Activated naive CD8-positive, alpha-beta T cell treated with anti-CD3 and anti-CD28 coated beads, Interleukin-2, amount 50 U/mL, for 24 hours (primary cell): Measurements from ENCODE around the gene PROM2.

Experiments
- ATAC-seq: fragments of 150-1000 bp; cut with Tn5 transposase; one replicate; pipeline ENCODE4 v1.10.0; 2021
- DNase-seq: peaks from one replicate; pipeline ENCODE4 v3.0.0; 2021
- H3K27ac Mint-ChIP-seq: one replicate; pipeline ENCODE4 v1.8.0; 2021; ENCODE audit warnings: mild to moderate bottlenecking, mixed read lengths
- H3K27me3 Mint-ChIP-seq: one replicate; pipeline ENCODE4 v1.8.0; 2021; ENCODE audit warnings: mixed read lengths
- H3K36me3 Mint-ChIP-seq: one replicate; pipeline ENCODE4 v1.8.0; 2021; ENCODE audit warnings: low read depth, mixed read lengths
- H3K4me1 Mint-ChIP-seq: one replicate; pipeline ENCODE4 v1.8.0; 2021; ENCODE audit warnings: mixed read lengths
- H3K4me3 Mint-ChIP-seq: one replicate; pipeline ENCODE4 v1.8.0; 2021; ENCODE audit warnings: mild to moderate bottlenecking, moderate library complexity, mixed read lengths
- H3K9me3 Mint-ChIP-seq: one replicate; pipeline ENCODE4 v1.8.0; 2021; ENCODE audit warnings: mixed read lengths

PROM2 gene

DNA sequence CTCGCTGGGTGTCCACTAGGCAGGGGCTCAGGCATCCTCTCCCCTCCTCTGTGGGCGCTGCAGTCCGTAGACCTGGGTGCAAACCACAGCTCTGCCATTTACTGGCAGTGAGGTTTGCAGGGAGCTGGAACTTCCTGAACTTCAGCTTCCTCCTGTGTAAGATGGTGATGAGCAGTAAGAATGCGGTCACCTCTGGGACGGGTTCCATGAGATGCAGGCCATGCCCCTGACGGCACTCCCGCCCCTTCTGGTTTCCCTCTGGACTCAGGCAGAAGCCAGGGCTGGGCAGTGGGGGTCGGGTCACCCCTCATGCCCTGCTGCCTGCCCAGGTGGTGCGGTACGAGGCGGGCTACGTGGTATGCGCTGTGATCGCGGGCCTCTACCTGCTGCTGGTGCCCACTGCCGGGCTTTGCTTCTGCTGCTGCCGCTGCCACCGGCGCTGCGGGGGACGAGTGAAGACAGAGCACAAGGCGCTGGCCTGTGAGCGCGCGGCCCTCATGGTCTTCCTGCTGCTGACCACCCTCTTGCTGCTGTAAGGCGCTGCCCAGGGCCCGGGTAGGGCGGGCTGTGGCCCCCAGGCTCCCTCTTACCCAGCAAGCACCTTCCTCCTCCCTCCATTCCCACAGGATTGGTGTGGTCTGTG lies 1.5 kb downstream of the PROM2 start:
- H3K27me3 Mint-ChIP-seq = no peaks in the 10 kb centered on the region
- DNase-seq (no peak), ATAC-seq (no peak)
- H3K9me3 Mint-ChIP-seq = no peaks in the 10 kb centered on the region
- H3K27ac Mint-ChIP-seq = no peak overlapping the region
- H3K4me1 Mint-ChIP-seq = no peaks in the 10 kb centered on the region
- H3K36me3 Mint-ChIP-seq = no peaks in the 10 kb centered on the region
- H3K4me3 Mint-ChIP-seq = no peak overlapping the region

DNA sequence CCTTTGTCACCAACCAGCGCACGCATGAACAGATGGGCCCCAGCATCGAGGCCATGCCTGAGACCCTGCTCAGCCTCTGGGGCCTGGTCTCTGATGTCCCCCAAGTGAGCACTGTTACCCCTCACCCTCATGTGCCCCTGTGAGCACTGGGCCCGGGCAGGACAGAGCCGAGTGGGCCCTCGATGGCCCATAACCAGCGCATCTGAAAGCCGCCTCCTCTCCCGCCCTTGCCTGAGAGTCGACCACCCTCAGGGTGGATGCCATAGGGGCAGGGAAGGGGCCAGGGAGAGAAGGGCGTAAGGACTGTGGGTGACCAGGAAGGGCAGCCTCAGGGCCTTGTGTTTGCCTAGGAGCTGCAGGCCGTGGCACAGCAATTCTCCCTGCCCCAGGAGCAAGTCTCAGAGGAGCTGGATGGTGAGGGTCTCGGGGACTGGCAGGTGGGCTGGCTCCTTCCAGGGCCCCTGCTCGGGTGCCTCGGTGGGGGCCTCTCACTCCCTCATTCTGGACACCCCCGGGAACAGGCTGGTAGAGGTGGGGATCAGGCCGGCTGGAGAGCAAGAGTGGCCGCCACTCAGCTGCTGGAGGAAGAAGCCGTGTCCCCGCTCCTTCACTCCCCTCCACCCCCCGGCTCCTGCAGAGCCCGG lies 2.1 kb downstream of the PROM2 start:
- no peak overlapping the region for H3K4me3 Mint-ChIP-seq
- no peaks in the 10 kb centered on the region for H3K4me1 Mint-ChIP-seq
- H3K36me3 Mint-ChIP-seq = no peaks in the 10 kb centered on the region
- H3K9me3 Mint-ChIP-seq = no peaks in the 10 kb centered on the region
- DNase-seq (no peak), ATAC-seq (no peak)
- H3K27ac Mint-ChIP-seq = no peak overlapping the region
- no peaks in the 10 kb centered on the region for H3K27me3 Mint-ChIP-seq

- H3K4me1 Mint-ChIP-seq = no peaks in the 10 kb centered on the region
- DNase-seq (no peak), ATAC-seq (no peak)
- no peak overlapping the region for H3K27ac Mint-ChIP-seq
- no peaks in the 10 kb centered on the region for H3K36me3 Mint-ChIP-seq
- H3K4me3 Mint-ChIP-seq = no peak overlapping the region
- H3K9me3 Mint-ChIP-seq = no peaks in the 10 kb centered on the region
- no peaks in the 10 kb centered on the region for H3K27me3 Mint-ChIP-seq
These were observed 2.6 kb downstream of the PROM2 start for GRCh38 chr2:95276888-95277245.

DNA sequence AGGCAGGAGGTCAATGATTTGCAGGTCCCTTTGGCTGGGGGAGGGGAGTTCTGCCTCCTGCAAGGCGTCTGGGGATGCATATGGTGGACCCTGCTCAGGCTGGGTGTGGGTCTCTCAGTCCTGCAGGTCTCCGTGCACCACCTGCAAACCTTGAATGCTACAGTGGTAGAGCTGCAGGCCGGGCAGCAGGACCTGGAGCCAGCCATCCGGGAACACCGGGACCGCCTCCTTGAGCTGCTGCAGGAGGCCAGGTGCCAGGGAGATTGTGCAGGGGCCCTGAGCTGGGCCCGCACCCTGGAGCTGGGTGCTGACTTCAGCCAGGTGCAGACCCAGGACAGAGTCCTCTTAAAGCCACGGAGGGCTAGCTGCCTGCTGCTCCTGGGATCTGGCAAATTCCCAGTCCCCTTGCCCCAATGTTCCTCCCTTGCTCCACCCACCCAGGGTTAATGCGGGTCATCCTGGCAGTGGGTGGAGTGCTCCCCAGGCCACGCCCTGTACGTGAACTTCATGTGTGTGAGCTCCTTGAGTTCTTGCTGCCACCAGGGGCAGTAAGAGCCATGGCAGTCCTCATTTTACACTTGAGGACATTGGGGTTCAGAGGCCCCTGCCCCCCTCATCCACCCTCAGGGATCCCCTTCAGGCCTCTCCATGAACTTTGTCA lies 3.1 kb downstream of the PROM2 start:
- H3K9me3 Mint-ChIP-seq = no peaks in the 10 kb centered on the region
- no peaks in the 10 kb centered on the region for H3K27me3 Mint-ChIP-seq
- no peaks in the 10 kb centered on the region for H3K36me3 Mint-ChIP-seq
- no peak overlapping the region for H3K4me3 Mint-ChIP-seq
- no peak for ATAC-seq
- no peak for DNase-seq
- H3K4me1 Mint-ChIP-seq = no peaks in the 10 kb centered on the region
- no peak overlapping the region for H3K27ac Mint-ChIP-seq

DNA sequence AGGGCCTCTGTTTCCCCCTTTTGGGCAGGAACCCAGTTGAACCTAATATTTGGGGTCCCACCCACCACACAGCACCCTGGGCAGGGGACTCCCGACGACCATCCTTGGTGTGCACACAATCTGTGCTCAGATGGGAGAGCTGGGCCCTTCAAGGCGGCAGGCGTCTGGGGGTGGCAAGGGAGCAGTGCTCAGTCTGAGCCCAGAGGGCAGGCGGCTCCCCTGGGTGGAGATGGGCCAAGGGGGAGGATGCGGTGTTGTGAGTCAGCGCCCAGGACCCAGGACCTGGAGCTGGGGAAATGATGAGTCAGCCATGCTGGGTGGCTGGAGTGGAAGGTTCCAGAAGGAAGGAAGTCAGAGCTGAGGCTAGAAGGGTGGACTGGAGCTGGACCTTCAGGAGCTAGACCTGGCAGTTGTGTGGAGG lies 3.8 kb downstream of the PROM2 start:
- no peak overlapping the region for H3K27ac Mint-ChIP-seq
- ATAC-seq = no peak
- no peaks in the 10 kb centered on the region for H3K4me1 Mint-ChIP-seq
- no peak for DNase-seq
- H3K9me3 Mint-ChIP-seq = no peaks in the 10 kb centered on the region
- H3K27me3 Mint-ChIP-seq = no peaks in the 10 kb centered on the region
- no peak overlapping the region for H3K4me3 Mint-ChIP-seq
- no peaks in the 10 kb centered on the region for H3K36me3 Mint-ChIP-seq

GRCh38 chr2:95278637-95279225 lies 4.5 kb downstream of the PROM2 start:
- no peak for ATAC-seq
- no peak for DNase-seq
- Mint-ChIP-seq H3K4me3 (no peak overlapping the region), H3K4me1 (no peaks in the 10 kb centered on the region), H3K27ac (no peak overlapping the region), H3K9me3 (no peaks in the 10 kb centered on the region), H3K27me3 (no peaks in the 10 kb centered on the region), H3K36me3 (no peaks in the 10 kb centered on the region)

DNA sequence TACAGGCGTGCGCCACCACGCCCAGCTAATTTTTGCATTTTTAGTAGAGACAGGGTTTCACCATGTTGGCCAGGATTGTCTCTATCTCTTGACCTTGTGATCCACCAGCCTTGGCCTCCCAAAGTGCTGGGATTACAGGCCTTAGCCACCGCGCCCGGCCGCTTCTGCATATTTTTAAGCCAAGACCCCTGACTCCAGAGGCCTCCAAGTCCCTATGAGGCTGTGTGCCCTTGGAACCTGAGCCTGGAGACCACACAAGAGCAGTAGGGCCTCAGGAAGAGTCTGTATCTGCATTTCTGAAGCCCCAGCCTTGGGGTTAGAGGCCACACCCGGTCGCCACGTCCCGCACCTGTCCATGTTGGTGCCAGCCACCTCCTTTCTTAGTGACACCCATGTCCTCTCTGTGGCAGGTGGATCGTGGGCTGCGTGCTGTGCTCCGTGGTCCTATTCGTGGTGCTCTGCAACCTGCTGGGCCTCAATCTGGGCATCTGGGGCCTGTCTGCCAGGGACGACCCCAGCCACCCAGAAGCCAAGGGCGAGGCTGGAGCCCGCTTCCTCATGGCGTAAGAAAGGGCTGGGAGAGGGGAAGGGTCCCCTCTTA lies 5.3 kb downstream of the PROM2 start:
- no peaks in the 10 kb centered on the region for H3K27me3 Mint-ChIP-seq
- DNase-seq (no peak), ATAC-seq (no peak)
- no peaks in the 10 kb centered on the region for H3K9me3 Mint-ChIP-seq
- no peak overlapping the region for H3K27ac Mint-ChIP-seq
- H3K4me1 Mint-ChIP-seq = no peaks in the 10 kb centered on the region
- no peak overlapping the region for H3K4me3 Mint-ChIP-seq
- no peaks in the 10 kb centered on the region for H3K36me3 Mint-ChIP-seq

GRCh38 chr2:95281071-95281470 lies 6.8 kb downstream of the PROM2 start:
- Mint-ChIP-seq H3K4me3 (no peak overlapping the region), H3K9me3 (no peaks in the 10 kb centered on the region), H3K36me3 (no peaks in the 10 kb centered on the region), H3K27ac (no peak overlapping the region), H3K27me3 (no peaks in the 10 kb centered on the region), H3K4me1 (no peaks in the 10 kb centered on the region)
- DNase-seq (no peak), ATAC-seq (no peak)

- no peak for DNase-seq
- no peak overlapping the region for H3K4me3 Mint-ChIP-seq
- H3K9me3 Mint-ChIP-seq = no peaks in the 10 kb centered on the region
- no peaks in the 10 kb centered on the region for H3K27me3 Mint-ChIP-seq
- no peak for ATAC-seq
- H3K27ac Mint-ChIP-seq = no peak overlapping the region
- no peaks in the 10 kb centered on the region for H3K4me1 Mint-ChIP-seq
- no peaks in the 10 kb centered on the region for H3K36me3 Mint-ChIP-seq
These were observed 7.5 kb downstream of the PROM2 start for GRCh38 chr2:95281786-95282185.

DNA sequence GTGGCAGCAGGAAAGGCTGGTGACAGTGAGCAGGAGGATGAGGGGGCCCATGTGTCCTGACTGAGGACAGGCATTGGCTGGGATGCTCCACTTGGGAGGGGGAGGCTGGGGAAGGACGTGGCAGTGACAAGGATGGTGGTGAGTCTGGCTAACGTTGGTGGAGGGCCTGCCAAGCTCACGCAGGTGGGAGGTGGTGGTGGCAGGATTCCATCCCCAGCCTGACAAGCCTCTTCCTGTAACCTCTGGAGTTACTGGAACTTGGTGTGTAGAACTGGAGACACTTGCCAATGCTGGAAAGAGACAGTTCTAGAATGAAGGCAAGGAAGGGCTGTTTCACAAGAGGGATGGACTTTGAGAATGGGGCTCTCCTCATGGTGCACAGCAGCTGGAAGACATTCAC lies 8.2 kb downstream of the PROM2 start:
- Mint-ChIP-seq H3K9me3 (no peaks in the 10 kb centered on the region), H3K27me3 (no peaks in the 10 kb centered on the region)

DNA sequence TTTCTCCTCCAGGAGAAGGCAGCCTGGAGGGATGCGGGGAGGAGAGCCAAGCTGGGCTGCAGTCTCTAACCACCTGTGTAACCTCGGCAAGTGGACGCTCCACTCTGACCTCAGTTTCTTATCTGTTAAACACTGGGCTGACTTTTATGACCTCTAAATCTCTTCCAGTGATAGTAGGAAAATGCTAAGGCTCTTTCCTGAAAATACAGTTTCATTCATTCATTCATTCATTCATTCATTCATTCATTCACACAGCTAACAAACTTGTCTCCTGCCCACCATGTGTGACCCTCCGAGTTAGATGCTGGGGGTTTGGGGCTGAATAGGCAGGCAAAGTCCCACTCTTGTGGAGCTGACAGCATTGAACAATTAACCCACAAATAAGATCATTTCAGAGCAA lies 9.3 kb downstream of the PROM2 start:
- H3K36me3 Mint-ChIP-seq = no peaks in the 10 kb centered on the region
- no peaks in the 10 kb centered on the region for H3K27me3 Mint-ChIP-seq
- ATAC-seq = no peak
- H3K9me3 Mint-ChIP-seq = no peaks in the 10 kb centered on the region
- no peaks in the 10 kb centered on the region for H3K4me1 Mint-ChIP-seq
- no peak for DNase-seq
- no peak overlapping the region for H3K27ac Mint-ChIP-seq
- H3K4me3 Mint-ChIP-seq = no peak overlapping the region

More for the DNA sequence above, 8.2 kb downstream of the PROM2 start:
- no peak overlapping the region for H3K27ac Mint-ChIP-seq
- no peak overlapping the region for H3K4me3 Mint-ChIP-seq
- H3K4me1 Mint-ChIP-seq = no peaks in the 10 kb centered on the region
- ATAC-seq = no peak
- H3K36me3 Mint-ChIP-seq = no peaks in the 10 kb centered on the region
- DNase-seq = no peak

GRCh38 chr2:95284886-95285541 lies 10.8 kb downstream of the PROM2 start:
- no peak overlapping the region for H3K4me3 Mint-ChIP-seq
- H3K27ac Mint-ChIP-seq = no peak overlapping the region
- no peaks in the 10 kb centered on the region for H3K27me3 Mint-ChIP-seq
- DNase-seq = no peak
- no peak for ATAC-seq
- peaks cover under 1% of the 10 kb centered on the region for H3K9me3 Mint-ChIP-seq
- no peaks in the 10 kb centered on the region for H3K4me1 Mint-ChIP-seq
- no peaks in the 10 kb centered on the region for H3K36me3 Mint-ChIP-seq

GRCh38 chr2:95285542-95285932 lies 11.3 kb downstream of the PROM2 start:
- no peak overlapping the region for H3K27ac Mint-ChIP-seq

DNA sequence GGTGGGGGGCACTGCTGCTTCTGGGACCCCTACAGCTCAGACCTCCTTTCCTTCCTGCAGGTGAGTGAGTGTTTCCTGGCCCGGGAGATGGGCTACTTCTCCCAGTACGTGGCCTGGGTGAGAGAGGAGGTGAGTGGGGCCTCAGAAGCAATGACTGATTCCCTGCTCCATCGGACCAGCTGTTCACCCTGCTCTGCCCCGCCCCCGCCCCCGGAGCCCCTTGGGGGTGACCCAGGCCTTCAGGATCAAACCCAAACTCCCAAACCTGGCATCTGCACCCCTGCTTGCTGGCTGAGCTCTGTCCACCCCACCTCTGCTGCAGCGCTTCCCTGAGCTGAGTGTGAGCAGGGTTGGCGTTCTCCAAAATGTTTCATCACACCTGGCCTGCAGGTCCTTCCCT lies 13.1 kb downstream of the PROM2 start:
- DNase-seq = no peak
- H3K4me3 Mint-ChIP-seq = no peak overlapping the region

More at GRCh38 chr2:95285542-95285932, 11.3 kb downstream of the PROM2 start:
- H3K4me1 Mint-ChIP-seq = no peaks in the 10 kb centered on the region
- H3K27me3 Mint-ChIP-seq = no peaks in the 10 kb centered on the region
- no peaks in the 10 kb centered on the region for H3K36me3 Mint-ChIP-seq
- DNase-seq = no peak
- H3K4me3 Mint-ChIP-seq = no peak overlapping the region
- no peak for ATAC-seq
- peaks cover 6% of the 10 kb centered on the region for H3K9me3 Mint-ChIP-seq

More for the DNA sequence above, 13.1 kb downstream of the PROM2 start:
- peaks cover 8% of the 10 kb centered on the region for H3K9me3 Mint-ChIP-seq
- no peak for ATAC-seq
- no peaks in the 10 kb centered on the region for H3K4me1 Mint-ChIP-seq
- no peaks in the 10 kb centered on the region for H3K27me3 Mint-ChIP-seq
- H3K27ac Mint-ChIP-seq = no peak overlapping the region
- H3K36me3 Mint-ChIP-seq = no peaks in the 10 kb centered on the region
